Measurements from ENCODE around the gene EDDM13.

- TF ChIP-seq CTCF (IDR thresholded peaks at IDR 0.05; ENCODE audit: low read depth, low read length, poor library complexity, severe bottlenecking) (no peak), EZH2phosphoT487 (IDR thresholded peaks at IDR 0.05; ENCODE audit: borderline replicate concordance, low read length) (no peak)
Observed at GRCh38 chr19:56295531-56296455, 23.2 kb downstream of the EDDM13 start.

All from DOHH2 (cell line).